ENCODE measurements around the gene LRPPRC. TPM values are rescaled to one million over a fixed set of nuclear protein-coding genes. Genes with fewer than 3 reads are reported as not detected.

Gene LRPPRC
- polyA plus RNA-seq, 1 of the 3 experiments (the other 2 are of a cell fraction): 31.4 TPM

GRCh38 chr2:43894743-43895142 is 101.0 kb downstream of the LRPPRC start:
- CTCF ChIA-PET: interaction anchor here (0.7 to 5.5 kb wide), 2 partner anchors 12 to 17 kb away, joined by 3 to 42 read pairs; no protein-coding TSS in a partner anchor

More at GRCh38 chr2:43894743-43895142, 101.0 kb downstream of the LRPPRC start:
- POLR2A ChIA-PET: no interaction called here
- Histone ChIP-seq H3K4me3 (ENCODE audit: low read depth in 2 of 2, low read length in 1 of 2) (no peak overlapping the region), H2AFZ (ENCODE audit: low read depth) (no peak overlapping the region), H3K36me3 (replicated peaks in 1 of 2; ENCODE audit: control insufficient read depth in 1 of 2, insufficient read depth in 2 of 2, low read length in 1 of 2) (peaks cover 82 to 93% of the 10 kb centered on the region in 2 experiments), H3K9me3 (no peaks in the 10 kb centered on the region), H3K27ac (ENCODE audit: low read depth in 2 of 2, low read length in 1 of 2) (no peak overlapping the region), H3K27me3 (ENCODE audit: insufficient read depth) (no peaks in the 10 kb centered on the region), H3K4me1 (ENCODE audit: control insufficient read depth in 1 of 2, insufficient read depth in 2 of 2, low read depth in 1 of 2, low read length in 1 of 2) (no peaks in the 10 kb centered on the region), H3K9me2 (no peaks in the 10 kb centered on the region; the same call in 1 of the 2 replicates), H3K79me2 (ENCODE audit: insufficient read depth) (no peaks in the 10 kb centered on the region), H4K20me1 (ENCODE audit: insufficient read depth) (no peaks in the 10 kb centered on the region), H3K4me2 (no peak overlapping the region), H3F3A (replicated peaks; ENCODE audit: insufficient read depth) (peaks cover 5% of the 10 kb centered on the region), H3K9ac (no peak overlapping the region)
- DNase-seq: no peak
- TF ChIP-seq TEAD4 (IDR thresholded peaks at IDR 0.05; ENCODE audit: borderline replicate concordance, insufficient read depth): no peak
- no peak for TF ChIP-seq NFIC (IDR thresholded peaks at IDR 0.05; ENCODE audit: borderline replicate concordance)
- no peak for TF ChIP-seq TCF12 (IDR thresholded peaks at IDR 0.05)
- TF ChIP-seq TAF1 (IDR thresholded peaks at IDR 0.05; ENCODE audit: borderline replicate concordance, low read depth, low read length): no peak
- TF ChIP-seq RAD21 (IDR thresholded peaks at IDR 0.05; ENCODE audit: low read length): no peak
- no peak for TF ChIP-seq JUND (IDR thresholded peaks at IDR 0.05)
- TF ChIP-seq SIN3A (IDR thresholded peaks at IDR 0.05; ENCODE audit: borderline replicate concordance, low read depth, low read length): no peak
- TF ChIP-seq POLR2AphosphoS5 (IDR thresholded peaks at IDR 0.05; ENCODE audit: low read depth, low read length): no peak
- no peak for TF ChIP-seq CHD2 (IDR thresholded peaks at IDR 0.05; ENCODE audit: low read length, partially characterized antibody)
- no peak for TF ChIP-seq IRF3 (IDR thresholded peaks at IDR 0.05; ENCODE audit: low read depth, low read length)
- TF ChIP-seq EP300 (IDR thresholded peaks at IDR 0.05; ENCODE audit: borderline replicate concordance in 1 of 2, low read depth in 1 of 2, low read length in 1 of 2): no peak
- TF ChIP-seq RXRA (IDR thresholded peaks at IDR 0.05; ENCODE audit: borderline replicate concordance, low read depth): no peak
- TF ChIP-seq RCOR1 (IDR thresholded peaks at IDR 0.05; ENCODE audit: low read length): no peak
- TF ChIP-seq SMC3 (IDR thresholded peaks at IDR 0.05; ENCODE audit: low read depth, low read length): no peak
- TF ChIP-seq RFX5 (IDR thresholded peaks at IDR 0.05; ENCODE audit: low read length): no peak
- no peak for TF ChIP-seq NRF1 (IDR thresholded peaks at IDR 0.05; ENCODE audit: low read depth, low read length)
- TF ChIP-seq, protein P1, sequence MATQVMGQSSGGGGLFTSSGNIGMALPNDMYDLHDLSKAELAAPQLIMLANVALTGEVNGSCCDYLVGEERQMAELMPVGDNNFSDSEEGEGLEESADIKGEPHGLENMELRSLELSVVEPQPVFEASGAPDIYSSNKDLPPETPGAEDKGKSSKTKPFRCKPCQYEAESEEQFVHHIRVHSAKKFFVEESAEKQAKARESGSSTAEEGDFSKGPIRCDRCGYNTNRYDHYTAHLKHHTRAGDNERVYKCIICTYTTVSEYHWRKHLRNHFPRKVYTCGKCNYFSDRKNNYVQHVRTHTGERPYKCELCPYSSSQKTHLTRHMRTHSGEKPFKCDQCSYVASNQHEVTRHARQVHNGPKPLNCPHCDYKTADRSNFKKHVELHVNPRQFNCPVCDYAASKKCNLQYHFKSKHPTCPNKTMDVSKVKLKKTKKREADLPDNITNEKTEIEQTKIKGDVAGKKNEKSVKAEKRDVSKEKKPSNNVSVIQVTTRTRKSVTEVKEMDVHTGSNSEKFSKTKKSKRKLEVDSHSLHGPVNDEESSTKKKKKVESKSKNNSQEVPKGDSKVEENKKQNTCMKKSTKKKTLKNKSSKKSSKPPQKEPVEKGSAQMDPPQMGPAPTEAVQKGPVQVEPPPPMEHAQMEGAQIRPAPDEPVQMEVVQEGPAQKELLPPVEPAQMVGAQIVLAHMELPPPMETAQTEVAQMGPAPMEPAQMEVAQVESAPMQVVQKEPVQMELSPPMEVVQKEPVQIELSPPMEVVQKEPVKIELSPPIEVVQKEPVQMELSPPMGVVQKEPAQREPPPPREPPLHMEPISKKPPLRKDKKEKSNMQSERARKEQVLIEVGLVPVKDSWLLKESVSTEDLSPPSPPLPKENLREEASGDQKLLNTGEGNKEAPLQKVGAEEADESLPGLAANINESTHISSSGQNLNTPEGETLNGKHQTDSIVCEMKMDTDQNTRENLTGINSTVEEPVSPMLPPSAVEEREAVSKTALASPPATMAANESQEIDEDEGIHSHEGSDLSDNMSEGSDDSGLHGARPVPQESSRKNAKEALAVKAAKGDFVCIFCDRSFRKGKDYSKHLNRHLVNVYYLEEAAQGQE (IDR thresholded peaks at IDR 0.05; ENCODE audit: low read depth, low read length): no peak
- TF ChIP-seq FOSL2 (IDR thresholded peaks at IDR 0.05; ENCODE audit: borderline replicate concordance, low read depth): no peak
- TF ChIP-seq FOXM1 (IDR thresholded peaks at IDR 0.05; ENCODE audit: low read depth): no peak
- TF ChIP-seq EZH2phosphoT487 (IDR thresholded peaks at IDR 0.05; ENCODE audit: borderline replicate concordance, low read depth): no peak
- 98% methylated on average over 2 of the region's 2 CpGs for WGBS (ENCODE audit: low lambda C conversion rate)

All from SK-N-SH (cell line).